ENCODE measurements around the gene ZMYND11.
"Not testable (repeated sequence)": the region's sequence is repeated elsewhere in the genome, so short reads cannot be mapped to it uniquely, and the experiment has no call there.

ZMYND11 gene

GRCh38 chr10:287026-287709 lies 151.9 kb downstream of the ZMYND11 start:
- no peak for DNase-seq

- no peak for DNase-seq
Observed at GRCh38 chr10:287814-288213, 152.6 kb downstream of the ZMYND11 start.

- no peak for DNase-seq
Observed at GRCh38 chr10:288316-289200, 153.3 kb downstream of the ZMYND11 start.

GRCh38 chr10:289581-289980 lies 154.3 kb downstream of the ZMYND11 start:
- DNase-seq = no peak

GRCh38 chr10:290026-290725 lies 154.9 kb downstream of the ZMYND11 start:
- DNase-seq = no peak

- DNase-seq = no peak
Observed at GRCh38 chr10:293636-294035, 158.4 kb downstream of the ZMYND11 start.

GRCh38 chr10:297567-297966 lies 162.3 kb downstream of the ZMYND11 start:
- DNase-seq = no peak

GRCh38 chr10:298033-298432 lies 162.8 kb downstream of the ZMYND11 start:
- no peak for DNase-seq

- DNase-seq = no peak
Observed at GRCh38 chr10:299512-299911, 164.3 kb downstream of the ZMYND11 start.

GRCh38 chr10:299969-300368 lies 164.7 kb downstream of the ZMYND11 start:
- DNase-seq = no peak

GRCh38 chr10:300580-300979 lies 165.3 kb downstream of the ZMYND11 start:
- not testable (repeated sequence) for DNase-seq

- DNase-seq = no peak
Observed at GRCh38 chr10:301536-301935, 166.3 kb downstream of the ZMYND11 start.

Measured in stimulated activated naive CD4-positive, alpha-beta T cell treated with Interleukin-2 at 50 U/mL for 16 hours (primary cell).